ENCODE measurements around the gene MST1. TPM values are rescaled to one million over a fixed set of nuclear protein-coding genes. Genes with fewer than 3 reads are reported as not detected.

Gene MST1
- total and polyA plus RNA-seq, 2 of the 4 experiments (the other 2 are of a cell fraction): 1.3 to 13.0 TPM

GRCh38 chr3:49732597-49732996 lies 43.3 kb upstream of the MST1 start:
- Histone ChIP-seq H3K9ac (ENCODE audit: low read depth, low read length) (no peak overlapping the region), H2AK9ac (replicated peaks; ENCODE audit: low read depth, low read length, poor library complexity) (no peak overlapping the region), H3K4me2 (ENCODE audit: low read depth, low read length) (no peak overlapping the region), H3K56ac (ENCODE audit: extremely low read depth, insufficient read depth, low read length) (no peak overlapping the region), H3K23ac (ENCODE audit: low read depth, low read length) (no peak overlapping the region), H3K14ac (replicated peaks; ENCODE audit: low read depth, low read length) (no peak overlapping the region), H3K27me3 (ENCODE audit: control insufficient read depth, insufficient read depth, low read length) (no peaks in the 10 kb centered on the region), H3K4ac (ENCODE audit: low read depth, low read length) (no peak overlapping the region), H3K79me1 (ENCODE audit: low read depth in 1 of 2, low read length in 2 of 2) (peaks cover 9 to 43% of the 10 kb centered on the region in 2 experiments), H4K5ac (ENCODE audit: low read depth, low read length) (no peak overlapping the region), H2AFZ (replicated peaks; ENCODE audit: low read length, poor library complexity) (no peak overlapping the region), H4K91ac (ENCODE audit: insufficient read depth, low read depth, low read length) (no peak overlapping the region), H3K4me3 (ENCODE audit: insufficient read depth, low read depth, low read length) (no peak overlapping the region), H3K4me1 (ENCODE audit: control insufficient read depth, insufficient read depth, low read length) (no peaks in the 10 kb centered on the region), H2BK5ac (ENCODE audit: low read depth, low read length, poor library complexity, severe bottlenecking) (no peak overlapping the region), H3K9me3 (ENCODE audit: control insufficient read depth, insufficient read depth, low read length) (no peaks in the 10 kb centered on the region), H2BK120ac (ENCODE audit: low read depth, low read length) (no peak overlapping the region), H3K27ac (ENCODE audit: insufficient read depth, low read length) (no peak overlapping the region), H4K20me1 (ENCODE audit: insufficient read depth, low read length) (peaks cover 8% of the 10 kb centered on the region; the same call in 1 of the 2 replicates), H2BK20ac (ENCODE audit: low read depth, low read length) (no peak overlapping the region), H2AK5ac (ENCODE audit: low read depth, low read length) (no peak overlapping the region), H3K9me1 (ENCODE audit: insufficient read depth, low read length) (peaks cover 14% of the 10 kb centered on the region; the same call in 1 of the 2 replicates), H3K18ac (ENCODE audit: low read depth, low read length) (no peak overlapping the region), H3K36me3 (ENCODE audit: control insufficient read depth, insufficient read depth, low read length) (peaks cover 45% of the 10 kb centered on the region), H2BK15ac (ENCODE audit: low read depth, low read length) (no peak overlapping the region), H4K8ac (ENCODE audit: low read depth in 2 of 2, low read length in 2 of 2) (no peak overlapping the region)
- no peak for DNase-seq
- WGBS, 2 experiments (ENCODE audit: extremely low coverage in 2 of 2, insufficient read length in 1 of 2): 98% methylated on average over 7 of the region's 11 CpGs; no CpG with 5 or more reads in 1 of the 2 experiments
- ATAC-seq (ENCODE audit: low read depth): no peak
- ChIA-PET POLR2A (ENCODE audit: unreplicated experiment) (no interaction called here), CTCF (no interaction called here)
- TF ChIP-seq SMC3 (IDR thresholded peaks at IDR 0.05; ENCODE audit: low read depth, low read length): no peak
- dilution Hi-C loops (cut with HindIII; ENCODE audit: low sequenced_read_pairs, unreplicated experiment) (no loop called here), intact Hi-C loops (cut with micrococcal nuclease) (no loop called here), in situ Hi-C loops (cut with MboI; ENCODE audit: low sequenced_read_pairs) (no loop called here)
- no TSS peak for BruUV-seq (replicated peaks)
